ENCODE data around the gene ACOT8.
"Not testable (repeated sequence)": the region's sequence is repeated elsewhere in the genome, so short reads cannot be mapped to it uniquely, and the experiment has no call there.

The ACOT8 gene

DNA sequence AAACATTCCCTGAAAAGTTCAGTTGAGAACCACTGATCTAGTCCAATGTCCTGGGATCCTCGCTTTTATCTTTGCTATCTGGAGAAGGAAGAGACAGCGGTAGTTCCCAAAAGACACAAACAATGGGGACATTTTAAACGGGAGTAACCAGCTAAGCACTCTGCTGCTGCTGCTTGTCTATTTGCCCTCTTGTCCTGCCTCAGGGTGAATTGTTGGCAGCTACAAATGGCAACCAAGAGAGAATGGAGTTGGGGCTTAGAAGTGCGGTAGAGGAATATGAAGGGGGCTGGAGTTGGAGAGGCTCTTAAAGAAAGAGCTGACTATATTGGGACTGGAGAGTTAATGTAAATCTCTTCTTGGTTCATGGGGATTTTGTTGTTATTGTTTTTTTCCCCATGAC lies 17.4 kb upstream of the ACOT8 start:
- TF ChIP-seq, protein P1, sequence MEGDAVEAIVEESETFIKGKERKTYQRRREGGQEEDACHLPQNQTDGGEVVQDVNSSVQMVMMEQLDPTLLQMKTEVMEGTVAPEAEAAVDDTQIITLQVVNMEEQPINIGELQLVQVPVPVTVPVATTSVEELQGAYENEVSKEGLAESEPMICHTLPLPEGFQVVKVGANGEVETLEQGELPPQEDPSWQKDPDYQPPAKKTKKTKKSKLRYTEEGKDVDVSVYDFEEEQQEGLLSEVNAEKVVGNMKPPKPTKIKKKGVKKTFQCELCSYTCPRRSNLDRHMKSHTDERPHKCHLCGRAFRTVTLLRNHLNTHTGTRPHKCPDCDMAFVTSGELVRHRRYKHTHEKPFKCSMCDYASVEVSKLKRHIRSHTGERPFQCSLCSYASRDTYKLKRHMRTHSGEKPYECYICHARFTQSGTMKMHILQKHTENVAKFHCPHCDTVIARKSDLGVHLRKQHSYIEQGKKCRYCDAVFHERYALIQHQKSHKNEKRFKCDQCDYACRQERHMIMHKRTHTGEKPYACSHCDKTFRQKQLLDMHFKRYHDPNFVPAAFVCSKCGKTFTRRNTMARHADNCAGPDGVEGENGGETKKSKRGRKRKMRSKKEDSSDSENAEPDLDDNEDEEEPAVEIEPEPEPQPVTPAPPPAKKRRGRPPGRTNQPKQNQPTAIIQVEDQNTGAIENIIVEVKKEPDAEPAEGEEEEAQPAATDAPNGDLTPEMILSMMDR (IDR thresholded peaks at IDR 0.05; ENCODE audit: borderline replicate concordance, control extremely low read depth, extremely low read depth, insufficient read depth, missing control alignments) = no peak
- in situ Hi-C loops (cut with MboI; ENCODE audit: low sequenced_read_pairs, unreplicated experiment) = no loop called here
- DNase-seq (ENCODE audit: low spot score) = no peak

- in situ Hi-C loops (cut with MboI; ENCODE audit: low sequenced_read_pairs, unreplicated experiment); DNase-seq (ENCODE audit: low spot score): not testable (repeated sequence)
Observed at GRCh38 chr20:45874104-45874481, 16.9 kb upstream of the ACOT8 start.

- TF ChIP-seq, protein P1 (IDR thresholded peaks at IDR 0.05; ENCODE audit: borderline replicate concordance, control extremely low read depth, extremely low read depth, insufficient read depth, missing control alignments) = no peak
- in situ Hi-C loops (cut with MboI; ENCODE audit: low sequenced_read_pairs, unreplicated experiment) = no loop called here
- no peak for DNase-seq (ENCODE audit: low spot score)
Observed at GRCh38 chr20:45873409-45874103, 16.4 kb upstream of the ACOT8 start.

DNA sequence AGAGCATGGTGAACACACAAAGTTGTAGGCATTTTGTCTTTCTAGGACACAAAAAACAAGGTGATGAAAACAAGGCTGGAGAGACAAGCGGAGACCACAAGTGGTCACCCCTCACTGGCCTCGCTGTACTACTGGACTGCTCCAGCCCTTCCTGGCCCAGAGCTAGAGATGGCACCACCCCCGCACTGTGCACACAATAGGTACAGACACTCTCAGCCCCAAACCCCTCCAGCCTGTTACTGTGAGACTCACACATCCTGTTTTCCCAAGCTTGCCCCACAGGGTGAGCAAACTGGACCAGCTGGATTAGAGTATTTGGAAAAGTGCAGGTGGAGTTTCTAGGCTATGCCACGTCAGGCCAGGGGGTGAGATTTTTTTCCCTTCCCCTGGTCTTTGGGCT lies 15.4 kb upstream of the ACOT8 start:
- no peak for DNase-seq (ENCODE audit: low spot score)
- TF ChIP-seq, protein P1 (IDR thresholded peaks at IDR 0.05; ENCODE audit: borderline replicate concordance, control extremely low read depth, extremely low read depth, insufficient read depth, missing control alignments) = no peak
- in situ Hi-C loops (cut with MboI; ENCODE audit: low sequenced_read_pairs, unreplicated experiment) = no loop called here

- in situ Hi-C loops (cut with MboI; ENCODE audit: low sequenced_read_pairs, unreplicated experiment) = no loop called here
- no peak for DNase-seq (ENCODE audit: low spot score)
- TF ChIP-seq, protein P1 (IDR thresholded peaks at IDR 0.05; ENCODE audit: borderline replicate concordance, control extremely low read depth, extremely low read depth, insufficient read depth, missing control alignments) = no peak
Observed at GRCh38 chr20:45867819-45868176, 10.6 kb upstream of the ACOT8 start.

GRCh38 chr20:45867136-45867818 lies 10.1 kb upstream of the ACOT8 start:
- TF ChIP-seq, protein P1 (IDR thresholded peaks at IDR 0.05; ENCODE audit: borderline replicate concordance, control extremely low read depth, extremely low read depth, insufficient read depth, missing control alignments) = no peak
- no peak for DNase-seq (ENCODE audit: low spot score)
- in situ Hi-C loops (cut with MboI; ENCODE audit: low sequenced_read_pairs, unreplicated experiment) = no loop called here

DNA sequence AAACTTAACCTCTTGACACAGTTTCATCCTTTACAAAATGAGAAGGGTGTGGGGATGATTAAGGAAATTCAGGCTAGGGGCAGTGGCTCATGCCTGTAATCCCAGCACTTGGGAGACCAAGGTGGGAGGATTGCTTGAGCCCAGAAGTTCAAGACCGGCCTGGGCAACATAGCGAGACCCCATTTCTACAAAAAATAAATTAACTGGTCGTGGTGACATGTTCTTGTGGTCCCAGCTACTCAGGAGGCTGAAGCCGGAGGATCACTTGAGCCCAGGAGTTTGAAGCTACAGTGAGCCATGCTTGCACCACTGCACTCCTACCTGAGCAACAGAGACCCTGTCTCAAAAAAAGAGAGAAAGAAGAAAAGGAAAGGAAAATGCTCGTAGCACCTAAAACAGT lies 9.3 kb upstream of the ACOT8 start:
- no peak for DNase-seq (ENCODE audit: low spot score)
- TF ChIP-seq, protein P1 (IDR thresholded peaks at IDR 0.05; ENCODE audit: borderline replicate concordance, control extremely low read depth, extremely low read depth, insufficient read depth, missing control alignments) = no peak
- in situ Hi-C loops (cut with MboI; ENCODE audit: low sequenced_read_pairs, unreplicated experiment) = no loop called here

Measured in GM13976 (cell line).